Karpas-422 (cell line): ENCODE data around the gene SEMA3C. TPM values are rescaled to one million over a fixed set of nuclear protein-coding genes. Genes with fewer than 3 reads are reported as not detected.

Source experiments
- DNase-seq: peaks from one replicate; pipeline ENCODE4 v3.0.0-alpha.2; 2015
- H2AFZ ChIP-seq: fragments of 200-600 bp; sonication (generic); 2 replicates; pipeline ENCODE4 v1.6.1; 2014; ENCODE audit warnings: antibody characterized with exemption, low read length, mixed read lengths
- H3K27ac ChIP-seq: fragments of 200-600 bp; sonication (generic); 2 replicates; pipeline ENCODE4 v1.5.1; 2014; ENCODE audit warnings: mild to moderate bottlenecking, low read length, moderate library complexity
- H3K27me3 ChIP-seq: fragments of 200-600 bp; sonication (generic); 2 replicates; pipeline ENCODE4 v1.6.1; 2014; ENCODE audit warnings: low read length, mixed read lengths
- H3K36me3 ChIP-seq: fragments of 200-600 bp; sonication (generic); 2 replicates; pipeline ENCODE4 v1.6.1; 2014; ENCODE audit warnings: low read length, mixed read lengths; ENCODE audit not compliant: insufficient read depth
- H3K4me1 ChIP-seq: fragments of 200-600 bp; sonication (generic); 2 replicates; pipeline ENCODE4 v1.6.1; 2014; ENCODE audit warnings: mild to moderate bottlenecking, low read length, mixed read lengths
- H3K4me2 ChIP-seq: fragments of 200-600 bp; sonication (generic); 2 replicates; pipeline ENCODE4 v1.6.1; 2014; ENCODE audit warnings: low read length, low read depth, mild to moderate bottlenecking; ENCODE audit not compliant: poor library complexity, severe bottlenecking
- H3K4me3 ChIP-seq: fragments of 200-600 bp; sonication (generic); 2 replicates; pipeline ENCODE4 v1.5.1; 2014; ENCODE audit warnings: mild to moderate bottlenecking, antibody characterized with exemption, low read length, mixed read lengths
- H3K79me2 ChIP-seq: fragments of 200-600 bp; sonication (generic); 2 replicates; pipeline ENCODE4 v1.6.1; 2014; ENCODE audit warnings: mild to moderate bottlenecking, low read length, mixed read lengths
- H3K9ac ChIP-seq: fragments of 200-600 bp; sonication (generic); 2 replicates; pipeline ENCODE4 v1.6.0; 2014; ENCODE audit warnings: low read length
- H3K9me2 ChIP-seq: fragments of 200-600 bp; sonication (generic), shearing (Covaris generic); replicated peaks from 2 replicates; pipeline ENCODE4 v1.6.0; 2014; ENCODE audit warnings: mild to moderate bottlenecking, low read length, moderate library complexity; ENCODE audit not compliant: insufficient read depth
- H3K9me3 ChIP-seq: fragments of 300-700, 200-600 bp; sonication (generic); 2 replicates; pipeline ENCODE4 v1.6.1; 2014; ENCODE audit warnings: low read length, mixed read lengths
- H4K20me1 ChIP-seq: fragments of 200-600 bp; sonication (generic); 2 replicates; pipeline ENCODE4 v1.6.1; 2014; ENCODE audit warnings: mild to moderate bottlenecking, antibody characterized with exemption, low read length, low read depth; ENCODE audit not compliant: insufficient read depth
- total RNA-seq: library from RNA; depleted of rRNA; stranded (reverse); fragments of >200 nt; shearing (Covaris generic); gene quantifications from 2 replicates; pipeline ENCODE4 v1.2.3, GENCODE V29; 2014; ENCODE audit warnings: low replicate concordance

SEMA3C gene
- total RNA-seq, 1 experiment from 2014 or later, result not detected

DNA sequence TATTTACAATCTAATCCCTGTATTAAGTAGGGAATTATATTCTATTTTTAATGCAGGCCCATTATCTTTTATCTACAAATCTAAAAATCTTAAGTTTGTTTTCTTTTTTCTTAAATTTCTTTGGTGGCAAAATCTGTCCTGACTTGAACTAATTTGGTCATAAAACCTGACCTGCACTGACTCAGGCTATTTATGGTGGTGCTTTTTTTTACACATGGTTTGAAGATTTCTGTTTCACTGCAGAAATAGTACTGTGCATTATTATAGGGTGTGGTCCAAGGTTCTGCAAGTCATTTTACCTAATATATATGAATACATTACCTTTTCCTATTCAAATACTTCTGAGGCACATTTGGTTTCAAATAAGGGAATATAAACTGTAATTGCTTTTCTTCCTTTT, 143.4 kb downstream of the SEMA3C start:
- Histone ChIP-seq H2AFZ (no peak overlapping the region), H3K27ac (no peak overlapping the region), H4K20me1 (no peaks in the 10 kb centered on the region), H3K9ac (no peak overlapping the region), H3K9me2 (no peaks in the 10 kb centered on the region), H3K79me2 (no peaks in the 10 kb centered on the region), H3K27me3 (no peaks in the 10 kb centered on the region), H3K9me3 (peaks cover 23% of the 10 kb centered on the region), H3K36me3 (no peaks in the 10 kb centered on the region), H3K4me2 (no peak overlapping the region), H3K4me1 (no peaks in the 10 kb centered on the region), H3K4me3 (no peak overlapping the region)
- DNase-seq, result no peak

DNA sequence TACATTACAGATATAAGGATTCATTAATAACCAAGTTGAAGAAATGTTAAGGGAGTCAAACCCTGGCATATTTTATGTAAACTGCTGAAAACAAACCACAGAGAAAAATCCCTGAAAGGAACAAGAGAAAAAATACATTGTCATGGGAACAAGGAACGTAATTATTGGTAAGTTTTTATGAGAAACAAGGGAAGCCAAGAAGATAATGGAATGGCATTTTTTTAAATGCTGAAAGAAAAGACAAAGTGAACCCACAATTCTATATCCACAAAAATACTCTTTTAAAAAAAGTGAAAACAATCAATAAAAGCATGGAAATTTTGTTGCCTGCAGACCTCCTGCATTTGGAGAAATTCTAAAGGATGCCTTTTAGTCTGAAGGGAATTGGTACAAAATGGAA, 144.0 kb downstream of the SEMA3C start:
- H3K9ac ChIP-seq, result no peak overlapping the region
- no peaks in the 10 kb centered on the region for H4K20me1 ChIP-seq
- H3K79me2 ChIP-seq, result no peaks in the 10 kb centered on the region
- no peak overlapping the region for H3K4me3 ChIP-seq
- H3K9me3 ChIP-seq, result peaks cover 27% of the 10 kb centered on the region
- no peaks in the 10 kb centered on the region for H3K4me1 ChIP-seq
- no peaks in the 10 kb centered on the region for H3K36me3 ChIP-seq
- no peaks in the 10 kb centered on the region for H3K27me3 ChIP-seq
- H3K9me2 ChIP-seq, result no peaks in the 10 kb centered on the region
- no peak for DNase-seq
- H3K27ac ChIP-seq, result no peak overlapping the region
- no peak overlapping the region for H3K4me2 ChIP-seq
- H2AFZ ChIP-seq, result no peak overlapping the region

DNA sequence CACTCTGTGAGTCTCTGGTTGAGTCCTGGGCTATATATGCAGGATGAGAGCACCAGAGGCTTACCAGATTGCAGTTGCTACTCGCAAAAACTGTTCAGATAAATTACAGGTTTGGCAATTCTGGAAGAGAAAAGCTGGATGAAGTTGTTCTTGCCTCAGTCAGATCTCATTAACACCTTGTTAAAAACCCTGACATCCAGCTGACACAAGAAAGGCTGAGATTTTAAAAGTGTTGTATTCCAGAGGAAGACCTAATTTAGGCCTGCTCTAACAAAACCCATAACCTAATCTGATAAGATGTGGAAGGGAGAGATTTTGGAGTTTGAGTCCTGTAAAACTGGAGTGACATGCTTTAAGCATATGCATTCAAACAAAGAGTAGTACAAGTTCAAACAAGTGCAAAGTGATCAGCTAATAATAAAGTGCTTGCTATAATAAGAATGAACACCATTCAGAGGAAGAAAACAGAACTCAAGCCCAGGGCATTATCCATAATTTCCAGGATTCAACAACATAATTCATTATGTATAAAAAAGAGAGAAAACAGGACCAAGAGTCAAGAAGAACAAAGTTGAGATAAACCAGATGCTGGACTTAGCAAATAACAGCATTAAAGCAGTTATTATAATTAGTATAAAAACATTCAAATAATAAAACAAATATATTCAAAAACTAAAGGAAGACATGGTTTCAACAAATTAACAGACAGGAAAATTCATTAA, 144.9 kb downstream of the SEMA3C start:
- no peaks in the 10 kb centered on the region for H3K4me1 ChIP-seq
- no peak overlapping the region for H3K4me3 ChIP-seq
- H3K36me3 ChIP-seq, result no peaks in the 10 kb centered on the region
- no peak overlapping the region for H3K4me2 ChIP-seq
- H3K27me3 ChIP-seq, result no peaks in the 10 kb centered on the region
- H3K9me2 ChIP-seq, result no peaks in the 10 kb centered on the region
- no peak overlapping the region for H2AFZ ChIP-seq
- DNase-seq, result no peak
- H3K9ac ChIP-seq, result no peak overlapping the region
- no peaks in the 10 kb centered on the region for H3K79me2 ChIP-seq
- no peak overlapping the region for H3K27ac ChIP-seq
- no peaks in the 10 kb centered on the region for H4K20me1 ChIP-seq
- H3K9me3 ChIP-seq, result peaks cover 18% of the 10 kb centered on the region

DNA sequence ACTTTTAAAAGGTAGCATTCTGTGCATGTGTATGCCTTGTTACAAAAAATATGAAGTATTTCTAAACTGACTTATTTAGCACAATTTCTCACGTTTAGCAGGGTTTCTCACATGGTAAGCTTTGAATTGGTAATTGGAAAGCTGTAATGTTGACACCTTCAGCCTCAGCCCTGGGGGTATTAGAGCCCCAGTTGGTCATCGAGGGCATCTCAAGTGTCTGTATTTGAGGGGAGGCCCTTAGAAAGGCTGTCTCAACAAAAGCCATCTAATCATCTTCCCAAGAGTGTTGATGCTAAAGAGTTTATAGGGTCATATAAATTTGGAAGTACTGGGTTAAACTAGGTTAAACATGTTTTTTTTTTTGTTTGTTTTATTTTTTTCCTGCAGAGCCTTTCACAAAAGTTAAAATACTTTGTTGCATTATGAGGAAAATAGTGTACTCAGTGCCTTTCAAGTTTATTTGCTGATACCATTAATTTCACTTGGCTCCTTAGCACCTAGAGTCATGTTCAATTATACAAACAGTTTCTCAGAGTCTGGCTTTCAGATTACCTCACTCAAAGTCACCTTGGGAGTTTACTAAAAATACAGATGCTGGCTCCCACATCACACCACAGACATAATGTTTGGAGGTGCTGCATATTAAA, 146.4 kb downstream of the SEMA3C start:
- H3K4me3 ChIP-seq, result no peak overlapping the region
- no peak overlapping the region for H2AFZ ChIP-seq
- H3K9me3 ChIP-seq, result peaks cover 17% of the 10 kb centered on the region
- H3K9me2 ChIP-seq, result no peaks in the 10 kb centered on the region
- H3K36me3 ChIP-seq, result no peaks in the 10 kb centered on the region
- H3K4me1 ChIP-seq, result no peaks in the 10 kb centered on the region
- H3K27me3 ChIP-seq, result no peaks in the 10 kb centered on the region
- H3K9ac ChIP-seq, result no peak overlapping the region
- H3K79me2 ChIP-seq, result no peaks in the 10 kb centered on the region
- DNase-seq, result no peak
- H4K20me1 ChIP-seq, result no peaks in the 10 kb centered on the region
- no peak overlapping the region for H3K27ac ChIP-seq
- no peak overlapping the region for H3K4me2 ChIP-seq

DNA sequence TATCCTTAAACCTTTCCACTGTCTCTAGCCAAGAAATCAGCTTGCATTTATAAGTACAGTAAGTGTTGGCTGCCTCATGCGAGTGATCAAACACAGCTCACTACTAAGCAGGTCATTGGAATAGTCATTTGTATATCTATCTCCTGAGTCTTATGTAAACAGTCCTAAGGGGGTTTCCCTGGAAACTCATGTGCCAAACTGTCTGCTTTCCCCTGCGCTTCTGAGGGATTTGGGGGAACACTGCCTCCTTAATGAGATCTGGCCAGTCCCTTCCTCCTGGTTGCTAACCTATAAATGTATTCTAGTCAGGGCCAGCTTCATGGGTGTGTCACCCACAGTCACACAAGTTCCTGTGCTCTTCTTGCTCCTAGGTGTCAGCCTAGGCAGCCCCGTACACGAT, 147.3 kb downstream of the SEMA3C start:
- no peak for DNase-seq
- Histone ChIP-seq H3K36me3 (no peaks in the 10 kb centered on the region), H3K9me3 (peaks cover 20% of the 10 kb centered on the region), H3K9me2 (no peaks in the 10 kb centered on the region), H2AFZ (no peak overlapping the region), H3K79me2 (no peaks in the 10 kb centered on the region), H3K9ac (no peak overlapping the region), H3K27me3 (no peaks in the 10 kb centered on the region), H3K4me2 (no peak overlapping the region), H3K27ac (no peak overlapping the region), H4K20me1 (no peaks in the 10 kb centered on the region), H3K4me3 (no peak overlapping the region), H3K4me1 (no peaks in the 10 kb centered on the region)

DNA sequence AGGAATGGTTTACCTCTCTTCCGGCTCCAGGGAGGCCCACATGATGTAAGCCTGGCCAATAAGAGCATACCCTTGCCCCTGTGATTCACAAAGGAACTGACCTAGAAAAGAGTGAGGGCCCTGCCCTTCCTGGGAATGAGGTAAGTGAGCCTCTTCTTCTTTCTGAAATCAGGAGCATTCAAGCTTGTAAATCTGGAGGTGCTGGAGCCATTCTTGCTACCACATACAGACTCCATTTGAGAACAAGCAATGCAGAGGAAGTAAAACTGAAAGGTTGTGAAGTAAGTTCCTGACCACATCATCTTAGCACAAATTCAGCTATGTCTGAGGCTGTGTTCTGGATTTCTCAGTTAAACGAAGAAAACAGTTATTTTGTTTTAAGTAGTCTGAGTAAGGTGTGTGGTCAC, 148.2 kb downstream of the SEMA3C start:
- H3K4me3 ChIP-seq, result no peak overlapping the region
- H3K9me3 ChIP-seq, result peaks cover 20% of the 10 kb centered on the region
- no peaks in the 10 kb centered on the region for H3K36me3 ChIP-seq
- no peaks in the 10 kb centered on the region for H3K9me2 ChIP-seq
- no peak for DNase-seq
- no peaks in the 10 kb centered on the region for H4K20me1 ChIP-seq
- H2AFZ ChIP-seq, result no peak overlapping the region
- no peaks in the 10 kb centered on the region for H3K79me2 ChIP-seq
- H3K27me3 ChIP-seq, result no peaks in the 10 kb centered on the region
- no peak overlapping the region for H3K9ac ChIP-seq
- H3K4me1 ChIP-seq, result no peaks in the 10 kb centered on the region
- H3K27ac ChIP-seq, result no peak overlapping the region
- no peak overlapping the region for H3K4me2 ChIP-seq

DNA sequence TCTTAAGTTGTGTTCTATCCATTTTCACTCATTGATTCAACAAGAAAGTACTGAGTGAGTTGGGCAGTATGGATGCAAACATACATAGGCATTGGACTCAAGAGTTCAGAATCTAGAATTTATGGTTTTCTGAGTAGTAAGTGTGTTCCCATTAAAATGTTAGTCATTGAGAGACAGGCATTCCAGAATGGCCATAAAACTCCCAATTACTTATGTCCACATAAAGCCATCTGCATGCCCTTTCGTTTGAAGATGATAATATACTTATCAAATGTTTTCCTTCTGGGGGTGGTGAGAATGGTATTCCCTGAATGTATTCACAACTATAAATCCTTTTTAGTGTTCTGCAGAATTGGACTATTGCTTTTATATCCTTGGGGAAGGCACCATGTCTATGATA, 148.8 kb downstream of the SEMA3C start:
- Histone ChIP-seq H3K36me3 (no peaks in the 10 kb centered on the region), H3K9me2 (no peaks in the 10 kb centered on the region), H3K9ac (no peak overlapping the region), H3K79me2 (no peaks in the 10 kb centered on the region), H3K4me2 (no peak overlapping the region), H3K4me3 (no peak overlapping the region), H3K27me3 (no peaks in the 10 kb centered on the region), H4K20me1 (no peaks in the 10 kb centered on the region), H3K27ac (no peak overlapping the region), H3K9me3 (peaks cover 18% of the 10 kb centered on the region), H2AFZ (no peak overlapping the region), H3K4me1 (no peaks in the 10 kb centered on the region)
- DNase-seq, result no peak

DNA sequence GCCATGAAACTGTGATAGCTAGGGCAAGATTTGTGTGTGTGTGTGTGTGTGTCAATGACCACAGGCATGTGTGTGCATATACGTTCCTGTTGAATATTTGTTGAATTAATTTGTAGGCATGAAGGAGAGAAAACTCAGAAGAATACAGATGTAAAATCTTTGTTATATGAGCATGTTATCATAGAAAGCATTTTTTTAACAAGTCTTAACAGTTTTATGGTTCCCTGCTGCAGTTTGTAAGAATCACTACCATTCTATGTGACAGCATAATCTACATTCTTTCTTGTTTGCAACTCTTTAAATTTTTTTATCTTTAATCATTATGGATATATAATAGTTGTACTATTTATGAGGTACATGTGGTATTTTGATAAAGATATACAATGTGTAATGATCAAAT, 150.1 kb downstream of the SEMA3C start:
- Histone ChIP-seq H4K20me1 (no peaks in the 10 kb centered on the region), H3K9me2 (no peaks in the 10 kb centered on the region), H3K79me2 (no peaks in the 10 kb centered on the region), H3K27ac (no peak overlapping the region), H2AFZ (no peak overlapping the region), H3K4me3 (no peak overlapping the region), H3K27me3 (no peaks in the 10 kb centered on the region), H3K4me2 (no peak overlapping the region), H3K9me3 (peaks cover 15% of the 10 kb centered on the region), H3K4me1 (no peaks in the 10 kb centered on the region), H3K9ac (no peak overlapping the region), H3K36me3 (no peaks in the 10 kb centered on the region)
- no peak for DNase-seq
